CD4-positive, alpha-beta T cell treated with Interleukin-17A for 4 hours (primary cell): ENCODE measurements around the gene TMEM179.

Source experiments
- DNase-seq: peaks from one replicate; pipeline ENCODE4 v3.0.0-alpha.2; 2020; ENCODE audit warnings: mixed read lengths

Gene TMEM179

DNA sequence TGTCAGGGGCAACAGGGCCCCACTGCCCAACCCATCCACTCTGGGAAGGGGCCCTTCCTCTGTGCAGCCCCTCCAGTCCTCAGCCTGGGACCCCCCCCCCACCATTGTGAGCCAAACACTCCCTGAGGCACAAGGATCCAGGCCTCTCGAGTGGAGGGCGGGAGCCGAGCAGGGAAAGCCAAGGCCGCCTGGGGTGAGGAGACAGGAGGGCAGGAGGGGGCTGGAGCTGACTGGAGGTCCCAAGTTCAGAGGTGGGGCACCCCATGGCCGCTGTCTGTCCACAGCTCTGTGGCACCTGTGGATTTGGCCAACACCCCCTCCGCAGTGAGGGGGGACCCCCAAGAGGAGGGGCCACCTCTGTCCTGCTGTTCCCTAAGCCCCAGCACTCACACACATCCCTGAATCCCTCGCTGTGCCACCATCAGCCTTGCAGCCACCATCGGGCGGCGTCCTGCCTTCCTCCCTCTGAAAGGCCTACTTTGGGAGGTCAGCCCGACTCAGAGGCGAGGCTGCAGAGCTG lies 50.4 kb downstream of the TMEM179 start:
- DNase-seq: no peak

DNA sequence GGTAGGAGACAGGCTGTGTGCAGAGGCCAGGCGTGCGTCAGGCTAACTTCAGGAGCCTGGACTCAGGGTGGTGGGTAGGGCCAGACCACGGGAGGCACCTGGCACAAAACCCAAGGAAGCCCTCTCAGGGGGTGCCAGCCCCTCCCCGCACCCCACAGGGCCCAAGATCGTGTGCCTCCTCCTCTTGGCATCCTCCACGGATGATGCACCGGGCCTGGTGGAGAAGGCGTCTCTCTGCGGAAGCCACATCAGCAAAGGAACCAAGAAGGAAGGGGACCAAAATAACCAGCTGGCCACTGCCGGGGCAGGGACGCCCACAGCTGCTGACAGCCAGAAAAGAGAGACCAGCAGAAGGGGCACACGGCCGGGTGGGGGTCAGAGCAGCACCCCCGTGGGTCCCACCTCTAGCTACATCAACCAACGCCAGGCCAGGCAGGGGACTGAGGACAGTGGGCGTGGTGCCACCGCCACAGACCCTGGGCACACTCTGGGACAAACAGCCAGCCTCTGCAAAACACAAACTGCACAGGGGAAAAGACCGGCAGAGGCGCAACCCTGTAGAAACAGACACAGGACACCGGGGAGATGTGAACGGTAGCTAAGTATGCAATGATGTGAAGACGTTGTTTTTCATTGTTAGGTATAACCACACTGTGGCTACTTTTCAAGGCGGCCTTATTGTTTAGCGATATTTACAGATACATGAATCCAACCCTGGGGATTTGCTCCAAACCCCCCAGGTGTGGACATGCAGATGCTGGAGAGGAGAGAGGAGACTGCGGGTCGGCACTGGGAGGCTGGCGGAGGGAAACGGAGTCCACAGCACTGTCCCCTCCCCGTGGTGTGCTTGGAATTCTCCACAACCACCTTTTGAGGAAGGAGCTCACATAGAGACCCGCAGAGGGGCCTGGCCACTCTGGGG lies 51.1 kb downstream of the TMEM179 start:
- no peak for DNase-seq

GRCh38 chr14:104552738-104553125 lies 51.8 kb downstream of the TMEM179 start:
- no peak for DNase-seq

GRCh38 chr14:104551851-104552737 lies 52.5 kb downstream of the TMEM179 start:
- no peak for DNase-seq

- DNase-seq: no peak
These were observed 53.5 kb downstream of the TMEM179 start for GRCh38 chr14:104550861-104551728.

DNA sequence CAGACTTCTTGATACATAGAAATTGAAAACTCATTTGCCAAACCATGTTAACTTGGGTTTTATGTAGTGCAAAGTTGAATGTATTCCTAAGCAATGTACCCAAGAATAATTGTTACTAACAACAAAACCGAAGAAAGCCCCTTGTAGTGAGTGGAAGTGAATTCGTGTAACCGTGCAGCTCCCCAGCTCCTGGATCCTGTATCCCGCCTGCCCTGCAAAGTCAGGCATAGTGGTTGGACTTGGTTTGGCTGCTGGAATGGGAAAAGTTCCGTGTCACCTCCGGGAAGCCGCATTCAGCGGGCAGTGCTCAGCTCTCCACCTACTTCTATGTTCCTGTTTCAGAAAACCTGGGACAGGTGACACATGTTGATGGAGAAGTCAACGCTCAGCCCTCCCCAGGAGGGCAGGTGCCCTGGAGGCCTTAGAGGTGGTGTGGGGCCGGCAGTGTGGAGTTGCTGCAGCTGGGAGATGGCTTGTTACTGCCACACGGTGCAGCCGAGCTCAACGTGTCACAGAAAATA lies 54.2 kb downstream of the TMEM179 start:
- no peak for DNase-seq

DNA sequence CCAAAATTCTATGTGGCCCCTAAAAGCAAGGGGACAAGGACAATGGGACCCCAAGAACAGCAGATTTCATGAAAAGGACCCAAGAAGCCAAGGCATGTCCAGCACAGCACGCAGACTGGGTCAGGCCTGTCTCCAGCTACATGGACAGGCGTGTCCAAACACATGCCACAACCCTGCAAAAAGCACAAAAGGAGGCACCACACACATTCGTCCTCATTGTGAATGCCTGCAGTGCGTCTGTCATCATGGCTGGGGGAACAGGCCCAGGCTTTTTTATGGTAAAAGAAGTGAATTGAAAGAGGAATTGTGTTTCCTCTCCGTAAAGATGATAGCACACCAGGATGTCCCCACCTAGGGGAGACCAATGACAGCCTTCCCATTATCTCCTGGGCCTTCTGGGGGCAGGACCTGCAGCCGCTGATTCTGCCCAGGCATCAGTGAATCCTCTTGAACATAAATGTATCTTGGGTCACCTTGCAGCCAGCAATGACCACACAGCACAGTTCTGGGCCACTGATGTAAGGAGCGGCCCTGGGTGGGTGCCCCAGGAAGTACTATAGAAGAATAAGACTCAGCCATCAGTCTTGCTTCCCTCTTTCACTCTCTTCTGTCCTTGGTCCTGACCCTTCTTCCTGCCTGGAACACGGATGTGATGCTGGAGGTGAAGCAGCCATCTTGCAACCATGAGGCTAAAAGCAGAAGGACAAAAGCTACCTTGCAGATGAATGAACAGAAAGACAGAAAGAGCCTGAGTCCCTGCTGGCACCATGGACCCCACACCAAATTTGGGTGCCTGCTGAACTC lies 54.8 kb downstream of the TMEM179 start:
- DNase-seq: no peak

DNA sequence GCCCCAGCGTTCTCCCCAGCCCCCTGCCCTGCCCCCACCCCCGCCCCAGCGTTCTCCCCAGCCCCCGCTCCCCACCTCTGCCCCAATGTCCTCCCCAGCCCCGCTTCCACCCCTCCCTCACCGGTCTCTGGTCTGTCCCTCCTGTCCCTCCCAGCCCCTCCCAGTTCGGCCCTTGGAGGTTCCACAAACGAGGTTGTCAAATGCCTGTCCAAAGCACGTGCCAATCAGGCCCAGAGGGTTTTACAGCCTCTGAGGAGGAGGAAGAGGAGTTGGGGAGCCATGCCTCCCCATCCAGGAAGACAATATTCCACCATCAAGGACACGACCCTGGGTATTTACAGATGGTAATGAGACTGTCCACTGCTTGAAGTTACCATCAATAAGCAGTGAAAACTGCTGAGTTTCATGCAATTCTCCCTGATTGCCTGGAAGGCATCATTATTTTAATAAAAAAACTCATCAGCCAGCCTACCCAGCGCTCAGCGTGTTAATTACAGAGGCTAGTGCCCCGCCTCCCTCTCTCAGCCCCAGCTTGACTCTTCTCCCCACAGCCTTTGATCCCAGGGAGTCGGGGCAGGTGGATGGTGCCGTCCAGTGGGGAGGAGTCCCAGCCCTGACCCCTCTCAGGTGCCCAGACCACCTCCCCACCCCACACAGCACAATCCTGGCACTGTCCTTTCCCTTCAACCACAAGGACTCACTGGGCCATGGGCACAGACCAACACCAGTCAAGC lies 55.6 kb downstream of the TMEM179 start:
- no peak for DNase-seq

DNA sequence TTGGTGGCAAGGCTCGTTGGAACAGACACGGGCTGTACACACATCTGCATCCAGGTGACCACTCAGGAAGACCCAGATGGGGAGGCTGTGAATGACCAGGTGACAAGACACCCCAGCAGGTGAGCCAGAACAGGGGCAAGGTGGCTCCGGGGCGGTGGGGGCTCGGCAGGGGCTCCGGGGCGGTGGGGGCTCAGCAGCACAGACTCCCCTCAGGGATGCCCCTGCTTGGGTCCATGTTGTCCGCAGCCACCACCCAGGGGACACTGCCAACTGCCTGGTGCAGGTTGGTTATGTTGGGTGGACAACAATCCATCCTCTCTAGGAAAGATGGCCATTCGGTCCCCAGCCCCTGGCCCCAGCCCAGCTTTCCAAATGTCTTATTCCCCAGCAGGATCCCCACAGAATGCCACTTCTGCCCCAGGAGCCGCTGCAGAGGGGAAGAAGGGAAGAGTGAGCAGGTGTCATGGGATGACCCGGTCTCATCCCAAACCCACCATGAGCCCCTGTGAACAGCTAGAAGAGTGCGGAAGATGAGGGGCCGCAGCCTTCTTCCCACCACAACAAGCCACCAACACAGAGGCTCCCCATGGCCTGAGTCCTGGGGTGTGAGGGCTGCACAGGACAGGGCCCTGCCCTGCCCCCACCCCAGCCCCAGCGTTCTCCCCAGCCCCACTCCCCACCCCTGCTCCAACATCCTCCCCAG lies 56.4 kb downstream of the TMEM179 start:
- DNase-seq: no peak

GRCh38 chr14:104547310-104547997 lies 57.1 kb downstream of the TMEM179 start:
- DNase-seq: no peak

DNA sequence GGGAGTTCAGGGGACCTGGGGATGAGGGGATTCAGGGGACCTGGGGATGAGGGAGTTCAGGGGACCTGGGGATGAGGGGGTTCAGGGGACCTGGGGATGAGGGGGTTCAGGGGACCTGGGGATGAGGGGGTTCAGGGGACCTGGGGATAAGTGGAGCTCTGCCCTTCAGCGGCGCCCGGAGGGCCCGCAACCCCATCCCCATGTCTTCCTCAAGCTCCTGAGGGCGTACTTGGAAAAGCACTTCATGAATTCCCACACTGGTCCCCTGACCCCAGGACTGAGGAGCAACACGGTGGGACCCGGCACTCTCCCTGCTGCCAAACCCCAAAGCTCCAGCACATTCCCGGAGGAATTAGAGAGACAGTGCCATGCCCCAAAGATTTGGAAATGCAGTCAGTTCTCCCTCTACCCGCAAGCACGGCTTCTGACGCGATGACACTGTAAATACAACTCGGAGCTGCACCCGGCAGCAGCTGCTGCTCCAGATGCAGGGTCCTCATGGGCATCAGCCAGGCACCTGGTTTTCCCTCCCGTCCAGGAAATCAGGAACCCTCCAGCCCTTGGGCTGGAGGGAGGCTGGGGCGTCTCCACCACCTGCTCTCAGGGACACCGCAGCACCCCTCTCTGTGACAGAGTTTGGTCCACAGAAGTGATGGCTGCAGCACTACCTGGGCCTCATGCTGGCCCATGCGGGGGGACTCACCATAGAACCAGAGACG lies 57.8 kb downstream of the TMEM179 start:
- DNase-seq: no peak

DNA sequence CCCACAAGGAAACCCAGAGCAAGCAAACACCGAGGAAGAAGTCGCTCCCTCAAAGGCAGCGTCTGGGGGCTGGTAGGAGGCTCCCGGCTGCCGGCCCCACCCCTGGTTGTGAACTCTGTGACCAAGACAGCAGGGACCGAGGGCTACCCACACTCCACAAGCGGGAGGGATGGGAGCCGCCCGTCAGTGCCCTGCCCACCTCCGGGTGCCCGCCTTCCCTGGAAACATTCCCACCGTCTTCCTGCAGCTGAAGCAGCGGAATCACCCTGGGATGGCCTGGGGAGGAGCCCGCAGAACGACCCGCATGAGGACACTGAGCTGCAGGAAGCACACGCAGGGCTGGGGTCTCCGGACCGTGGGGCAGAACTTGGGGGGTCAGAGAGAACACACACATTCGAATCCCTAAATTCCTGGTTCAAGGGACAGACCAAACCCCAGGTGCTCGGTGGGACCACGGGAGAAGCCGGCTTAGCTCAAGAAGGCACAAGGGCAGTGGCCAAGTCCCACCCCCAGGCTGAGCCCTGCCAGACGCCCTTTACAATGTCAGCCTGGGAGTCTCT lies 58.5 kb downstream of the TMEM179 start:
- no peak for DNase-seq

DNA sequence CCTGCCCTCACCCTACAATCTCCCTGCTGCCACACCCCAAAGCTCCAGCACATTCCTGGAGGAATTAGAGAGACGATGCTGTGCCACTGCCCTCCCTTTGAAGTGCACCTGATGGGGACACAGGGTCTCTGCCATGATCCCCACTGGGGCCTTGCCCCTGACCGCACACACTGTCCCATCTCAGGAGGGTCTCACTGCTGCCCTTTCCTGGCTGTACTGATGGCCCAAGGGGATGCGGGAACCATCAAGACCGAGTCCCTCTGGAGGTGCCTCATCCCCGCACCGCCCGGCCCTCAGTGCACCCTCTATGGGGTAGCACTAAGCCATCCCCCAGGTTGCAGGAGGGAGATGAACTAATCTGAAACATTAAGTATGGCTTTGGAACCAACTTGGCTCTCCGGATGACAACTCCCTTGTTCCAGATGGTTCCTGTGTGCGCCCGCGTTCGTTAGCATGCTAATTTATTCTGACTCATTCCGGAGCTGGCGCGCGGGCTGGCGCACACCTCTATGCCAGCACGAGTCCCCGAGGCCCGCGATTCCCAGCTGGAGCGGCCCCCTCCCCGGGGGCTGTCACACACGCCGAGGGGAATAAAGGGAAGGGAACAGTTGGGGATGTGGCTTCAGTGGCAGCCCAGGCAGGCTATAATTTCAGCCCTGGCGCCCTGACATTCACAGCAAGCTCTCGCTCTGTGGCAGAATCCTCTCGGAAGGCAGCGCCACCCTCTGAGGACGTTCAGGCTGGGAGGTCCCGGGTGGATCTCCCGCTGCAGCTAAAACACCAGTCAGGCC lies 59.2 kb downstream of the TMEM179 start:
- no peak for DNase-seq

DNA sequence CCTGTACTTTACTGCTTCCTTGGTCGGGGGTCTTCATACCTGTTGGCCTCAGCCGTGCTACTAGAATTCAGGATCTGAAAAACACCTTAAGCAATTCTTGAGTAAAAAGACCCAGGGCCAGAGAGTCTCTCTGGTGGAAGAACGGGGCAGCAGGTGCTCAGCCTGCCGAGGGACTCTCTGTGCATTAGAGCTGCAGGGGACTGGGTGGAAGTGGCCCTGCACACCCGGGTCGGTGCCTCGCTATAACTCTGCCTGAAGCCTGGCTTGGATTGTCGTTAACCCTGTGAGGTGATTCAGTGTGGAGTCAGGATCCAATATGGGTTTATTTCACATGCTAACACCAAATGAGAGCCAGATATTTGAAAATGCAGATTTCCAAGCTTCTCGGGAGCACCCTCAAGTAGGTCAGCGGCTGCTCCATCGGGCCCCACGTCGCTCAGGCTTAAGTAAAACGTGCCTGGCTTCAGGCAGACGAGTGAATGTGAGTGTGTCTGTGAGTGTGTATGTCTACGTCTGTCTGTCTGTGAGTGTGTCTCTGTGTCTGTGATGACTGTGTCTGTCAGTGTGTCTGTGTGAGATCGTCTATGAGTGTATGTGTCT lies 60.1 kb downstream of the TMEM179 start:
- DNase-seq: no peak

DNA sequence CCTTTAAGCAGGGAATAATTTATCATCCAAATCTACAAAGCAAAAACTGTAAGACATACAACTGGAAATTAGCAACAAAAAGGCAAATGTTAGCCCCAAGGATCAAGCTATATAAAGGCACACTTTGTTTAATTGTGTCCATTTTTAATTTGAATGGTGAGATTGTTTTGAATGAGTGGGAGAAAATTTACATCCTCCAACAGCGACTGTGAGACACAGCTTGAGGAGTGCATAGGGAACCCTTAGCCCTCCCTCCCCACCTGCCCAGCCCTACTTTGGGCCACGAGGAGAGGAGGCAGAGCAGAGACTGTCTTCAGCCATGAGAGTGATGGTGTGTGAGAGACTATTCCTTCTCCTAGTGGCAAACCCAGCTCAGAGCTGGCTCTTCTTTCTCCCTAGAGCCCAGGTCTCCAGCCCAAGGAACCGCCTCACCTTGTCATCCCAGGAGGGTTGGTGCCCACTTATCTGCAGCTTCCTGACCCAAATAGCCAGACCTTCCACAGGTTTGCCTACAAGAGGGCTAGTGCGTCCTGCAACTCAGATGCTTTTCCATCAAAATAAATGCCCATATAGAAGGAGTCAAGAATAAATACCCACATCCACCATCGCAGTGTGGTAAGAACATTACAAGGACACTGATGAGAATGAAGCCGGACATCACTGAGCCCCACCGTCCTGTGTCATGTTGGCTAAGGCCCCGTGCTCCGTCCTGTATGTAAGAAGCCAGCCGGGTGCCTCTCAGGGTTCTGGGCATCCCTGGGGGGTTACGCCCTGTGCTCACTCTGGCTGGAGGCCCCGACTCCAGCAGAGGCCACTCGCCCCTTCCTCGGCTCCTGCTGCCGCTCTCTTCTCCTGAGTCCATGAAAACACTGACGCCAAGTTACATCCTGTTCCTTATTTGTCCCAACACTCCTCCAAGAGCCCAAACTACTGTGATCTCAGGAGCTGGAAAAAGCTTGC lies 61.4 kb downstream of the TMEM179 start:
- DNase-seq: no peak
